OCI-M1 (cell line): ENCODE data around the gene GALNS.
"Not testable (repeated sequence)": the region's sequence is repeated elsewhere in the genome, so short reads cannot be mapped to it uniquely, and the experiment has no call there.

ENCODE experiments used
- DNase-seq: peaks from one replicate; lab custom pipeline; 2025; lab: John Stamatoyannopoulos, UW

Gene GALNS

DNA sequence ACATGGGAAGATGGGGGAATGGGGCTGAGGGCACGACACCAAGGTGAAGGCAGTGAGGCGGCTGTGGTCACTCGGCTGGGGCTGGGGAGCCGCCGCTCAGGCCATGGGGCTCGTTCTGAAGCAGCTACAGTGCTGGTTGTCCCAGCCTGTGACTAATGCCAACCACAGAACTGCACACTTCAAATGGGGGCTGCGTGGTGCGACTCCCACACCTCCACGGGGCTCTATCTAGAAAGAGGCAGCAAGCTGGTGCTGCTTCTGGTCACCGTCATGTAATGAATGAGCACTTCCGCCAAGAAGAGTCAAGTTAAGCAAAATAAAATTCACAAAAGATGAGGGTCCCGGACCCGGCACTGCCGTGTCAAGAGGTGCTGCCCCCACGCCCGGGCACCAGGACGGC is 20.0 kb downstream of the GALNS start:
- DNase-seq, result no peak

DNA sequence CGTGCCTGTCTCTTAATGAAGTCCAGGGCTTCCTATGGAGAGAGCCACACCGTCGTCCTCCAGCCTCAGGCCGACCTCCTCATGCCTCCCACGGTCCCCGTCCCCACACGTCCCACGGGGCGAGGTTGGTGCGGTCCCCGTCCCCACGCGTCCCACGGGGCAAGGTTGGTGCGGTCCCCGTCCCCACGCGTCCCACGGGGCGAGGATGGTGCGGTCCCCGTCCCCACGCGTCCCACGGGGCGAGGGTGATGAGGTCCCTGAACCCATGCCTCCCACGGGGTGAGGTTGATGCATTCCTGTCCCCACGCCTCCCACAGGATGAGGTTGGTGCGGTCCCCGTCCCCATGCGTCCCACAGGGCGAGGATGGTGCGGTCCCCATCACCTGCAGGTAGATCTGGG is 20.9 kb downstream of the GALNS start:
- no peak for DNase-seq

DNA sequence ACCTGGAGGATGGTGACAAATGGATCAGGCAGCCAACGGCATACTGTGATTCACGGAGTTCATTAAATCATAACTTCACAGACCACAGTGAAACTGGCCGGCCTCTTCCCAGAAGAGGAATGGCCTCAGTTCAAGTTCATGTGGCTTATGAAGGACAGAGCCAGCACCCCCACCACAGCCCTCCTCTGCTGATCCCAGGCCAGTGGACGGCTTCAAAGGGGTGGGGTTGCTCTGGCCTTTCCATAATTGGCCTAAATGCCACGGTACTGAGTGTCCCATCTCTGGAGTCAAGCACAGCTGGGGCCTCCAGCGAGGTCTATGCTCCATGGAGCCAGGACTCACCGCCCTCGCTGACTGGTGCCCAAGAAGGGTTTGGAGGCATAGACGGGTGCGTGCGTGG is 21.4 kb downstream of the GALNS start:
- no peak for DNase-seq

DNA sequence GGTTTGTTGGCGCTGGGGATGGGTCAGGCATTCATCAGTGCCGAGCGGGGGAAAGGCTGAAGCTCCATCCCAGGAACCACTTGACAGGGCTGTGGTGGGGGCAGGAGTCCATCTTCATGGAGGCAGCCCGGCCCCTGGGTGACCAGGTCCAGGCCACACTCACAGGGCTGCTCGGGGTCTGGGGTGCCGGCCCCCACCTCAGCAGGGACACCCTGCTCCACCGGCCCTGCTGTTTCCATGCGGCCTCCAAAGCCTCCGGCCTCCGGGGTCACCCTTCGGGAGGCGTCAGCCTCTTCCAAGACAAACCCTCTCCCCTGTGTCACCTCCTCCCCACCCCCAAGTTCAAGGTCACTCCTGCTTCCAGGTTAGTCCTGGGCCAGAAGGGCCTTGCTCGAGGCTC is 22.1 kb downstream of the GALNS start:
- DNase-seq, result no peak

DNA sequence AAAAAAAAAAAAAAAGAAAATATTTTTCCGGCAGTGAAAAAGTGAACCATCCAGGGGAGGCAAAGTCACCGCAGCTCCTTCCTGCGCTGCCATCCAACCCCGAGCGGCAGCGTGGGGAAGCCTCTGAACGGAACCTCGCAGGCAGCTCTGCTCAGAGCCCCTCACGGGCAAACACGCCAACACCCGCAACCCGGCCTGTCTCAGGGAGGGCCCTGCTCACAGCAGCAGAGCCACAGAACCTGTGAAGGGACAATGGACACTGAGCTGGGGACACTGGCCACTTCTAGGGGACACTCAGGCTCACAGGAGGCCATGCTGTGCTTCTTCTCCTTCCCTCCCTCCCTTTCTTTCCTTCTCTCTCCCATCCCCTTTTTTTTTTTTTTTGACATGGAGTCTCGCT is 23.7 kb downstream of the GALNS start:
- DNase-seq, result no peak

DNA sequence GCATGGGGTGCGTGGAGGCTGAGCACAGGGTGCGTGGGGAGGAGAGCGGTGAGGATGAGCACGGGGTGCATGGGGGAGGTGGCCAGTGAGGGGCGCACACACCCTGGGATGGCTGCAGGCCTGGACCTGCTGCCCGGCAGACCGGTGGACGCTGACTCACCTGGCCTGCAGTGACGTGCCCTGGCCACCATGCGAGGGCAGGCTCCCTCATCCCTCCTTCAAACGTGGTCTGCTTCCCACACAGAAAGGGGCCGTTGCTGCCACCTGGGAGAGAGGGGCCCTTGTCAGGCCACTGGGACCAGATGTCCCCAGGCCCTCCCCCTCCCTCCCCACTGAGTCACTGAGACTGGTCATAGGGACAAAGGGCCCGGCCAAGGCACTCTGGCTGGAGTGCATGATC is 24.9 kb downstream of the GALNS start:
- DNase-seq, result no peak

DNA sequence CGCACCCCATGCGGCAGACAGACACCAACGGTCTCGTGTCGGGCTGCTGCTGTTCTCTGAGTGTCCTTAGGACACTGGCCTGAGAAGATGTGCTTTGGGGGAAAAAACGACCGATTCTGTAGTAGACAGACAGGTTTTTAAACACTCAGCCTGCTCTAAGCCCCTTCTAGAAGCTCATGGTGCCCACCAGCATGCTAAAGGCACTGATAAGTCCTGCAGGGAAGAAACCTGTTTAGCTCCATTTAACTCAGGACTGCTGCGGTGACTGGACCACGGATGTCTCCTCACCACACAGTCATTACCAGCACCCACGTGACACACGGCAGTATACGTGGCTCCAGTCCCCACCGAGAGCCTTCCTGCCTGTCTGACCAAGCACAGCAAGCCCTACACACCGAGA is 26.0 kb downstream of the GALNS start:
- DNase-seq, result no peak

DNA sequence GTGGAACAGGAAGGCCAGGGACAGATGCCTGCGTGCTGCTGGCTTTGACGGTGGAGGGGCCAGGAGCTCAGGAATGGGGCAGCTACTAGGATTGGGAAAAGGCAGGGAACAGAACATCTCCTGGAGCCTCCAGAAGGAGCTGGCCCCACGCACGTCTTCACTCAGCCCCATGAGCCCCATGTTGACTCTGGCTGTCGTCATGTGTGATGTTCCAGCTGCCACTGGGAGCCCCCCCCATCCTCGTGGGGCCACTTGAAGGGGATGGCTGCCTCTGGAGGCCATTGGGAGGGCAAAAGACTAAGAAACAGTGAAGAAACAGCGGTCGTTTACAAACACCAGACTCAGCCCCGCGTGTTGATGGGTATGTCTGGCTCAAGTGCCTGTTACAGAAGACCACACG is 26.5 kb downstream of the GALNS start:
- DNase-seq, result no peak

DNA sequence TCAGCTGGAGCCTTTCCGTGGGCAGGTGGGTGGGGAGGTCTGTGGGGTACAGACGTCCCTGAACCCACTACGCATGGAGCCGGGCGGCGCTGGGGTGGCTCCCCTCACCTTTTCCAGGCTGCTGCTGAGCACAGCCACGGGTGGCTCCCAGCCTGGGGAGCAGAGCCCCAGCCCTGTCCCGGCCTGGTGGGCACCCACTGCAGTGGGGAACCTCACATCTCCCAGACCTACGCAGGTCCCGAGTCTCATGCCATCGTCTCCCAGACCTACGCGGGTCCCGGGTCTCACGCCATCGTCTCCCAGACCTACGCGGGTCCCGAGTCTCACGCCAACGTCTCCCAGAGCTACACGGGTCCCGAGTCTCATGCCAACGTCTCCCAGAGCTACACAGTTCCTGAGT is 28.0 kb downstream of the GALNS start:
- no peak for DNase-seq

DNA sequence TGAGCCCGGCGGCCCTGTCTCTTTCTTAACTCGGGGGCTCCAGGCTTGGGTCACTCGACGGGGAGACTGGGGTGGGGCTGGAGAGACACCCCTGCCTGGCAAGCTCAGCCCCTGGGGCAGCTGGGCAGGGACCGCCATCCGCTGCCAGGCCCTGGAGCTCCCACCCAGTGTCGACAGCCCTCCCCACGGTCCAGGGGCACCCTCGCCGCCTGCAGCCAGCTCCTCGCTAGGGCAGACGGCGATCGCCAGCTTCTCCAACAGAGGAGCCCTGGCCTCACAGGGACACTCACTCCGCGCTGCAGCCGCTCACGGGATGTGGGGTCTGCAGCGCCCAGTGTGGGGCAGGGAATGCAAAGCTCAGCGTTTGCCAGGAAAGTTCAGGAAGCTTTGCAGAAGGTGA is 29.0 kb downstream of the GALNS start:
- DNase-seq, result no peak

DNA sequence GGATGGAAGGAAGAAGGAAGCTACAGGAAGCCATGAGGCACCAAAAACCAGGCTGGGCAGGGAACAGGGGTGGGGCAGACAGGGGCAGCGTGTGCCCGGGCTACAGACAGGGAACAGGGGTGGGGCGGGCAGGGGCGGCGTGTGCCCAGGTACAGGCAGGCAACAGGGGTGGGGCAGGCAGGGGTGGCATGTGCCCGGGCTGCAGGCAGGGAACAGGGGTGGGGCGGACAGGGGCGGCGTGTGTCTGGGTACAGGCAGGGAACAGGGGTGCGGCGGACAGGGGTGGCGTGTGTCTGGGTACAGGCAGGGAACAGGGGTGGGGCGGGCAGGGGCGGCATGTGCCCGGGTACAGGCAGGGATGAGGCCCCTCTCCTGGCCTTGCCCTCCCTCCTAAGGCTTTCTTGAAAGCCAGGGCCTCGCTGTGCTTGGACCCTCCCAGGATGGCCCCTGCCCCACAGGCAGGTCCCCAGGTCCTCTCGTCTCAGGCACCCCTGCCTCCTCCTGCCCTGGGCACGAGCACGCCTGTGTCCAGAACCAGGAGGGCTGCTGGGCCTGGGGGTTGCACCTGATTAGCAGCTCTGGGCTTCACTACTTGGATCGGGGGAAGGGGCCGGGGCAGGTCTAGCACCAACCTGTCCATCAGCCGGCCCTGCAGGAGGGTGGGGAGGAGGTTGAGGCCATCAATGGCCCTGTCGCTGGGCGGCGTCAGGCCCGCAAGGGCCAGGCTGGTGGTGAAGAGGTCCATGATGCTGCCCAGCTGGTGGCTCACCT is 30.5 kb downstream of the GALNS start:
- DNase-seq, result no peak

DNA sequence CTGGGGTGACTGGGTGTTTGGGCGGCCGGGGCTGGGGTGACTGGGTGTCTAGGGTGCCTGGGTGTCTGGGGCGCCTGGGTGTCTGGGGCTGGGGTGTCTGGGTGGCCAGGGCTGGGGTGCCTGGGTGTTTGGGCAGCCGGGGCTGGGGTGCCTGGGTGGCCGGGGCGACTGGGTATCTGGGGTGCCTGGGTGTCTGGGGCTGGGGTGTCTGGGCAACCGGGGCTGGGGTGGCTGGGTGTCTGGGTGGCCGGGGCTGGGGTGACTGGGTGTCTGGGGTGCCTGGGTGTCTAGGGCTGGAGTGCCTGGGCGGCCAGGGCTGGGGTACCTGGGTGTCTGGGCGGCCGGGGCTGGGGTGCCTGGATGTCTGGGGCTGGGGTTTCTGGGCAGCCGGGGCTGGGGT is 31.6 kb downstream of the GALNS start:
- DNase-seq, result no peak

DNA sequence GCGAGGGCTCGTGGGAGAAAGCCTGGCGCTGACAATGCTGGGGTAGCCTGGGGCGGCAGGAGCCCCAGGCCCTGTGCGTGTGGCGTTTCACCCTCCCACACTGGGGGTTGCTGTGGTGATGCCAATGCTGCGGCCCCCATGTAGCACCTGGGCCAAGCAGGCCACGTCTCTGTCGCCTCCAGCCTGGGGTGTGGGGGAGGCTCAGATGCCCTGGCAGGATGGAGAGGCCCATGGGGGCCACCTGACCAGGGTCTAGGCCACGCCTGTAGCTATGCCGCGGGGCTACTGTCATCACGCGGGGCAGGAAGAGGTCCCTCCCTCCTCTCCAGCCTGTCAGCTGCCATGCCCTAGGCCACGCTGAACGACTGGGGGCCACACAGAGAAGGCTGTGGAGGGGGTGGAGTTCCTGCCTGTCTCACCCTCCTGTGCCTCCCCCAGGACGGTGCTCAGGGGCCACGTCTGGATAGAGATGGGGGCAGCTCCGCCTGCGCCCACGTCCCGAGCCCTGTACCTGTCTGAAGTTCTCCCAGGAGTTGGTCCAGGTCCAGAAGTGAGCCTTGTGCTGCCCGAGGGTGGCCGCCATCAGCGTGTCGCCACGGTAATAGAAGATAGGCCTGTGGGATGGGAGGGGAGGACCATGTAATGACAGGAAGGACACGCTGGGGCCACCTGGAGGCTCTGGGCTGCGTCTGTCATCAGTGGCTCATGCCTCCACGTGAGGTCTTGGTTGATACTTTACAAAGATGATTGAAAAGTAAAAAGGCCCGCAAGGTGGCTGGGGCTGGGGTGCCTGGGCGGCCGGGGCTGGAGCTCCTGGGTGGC is 32.3 kb downstream of the GALNS start:
- no peak for DNase-seq

DNA sequence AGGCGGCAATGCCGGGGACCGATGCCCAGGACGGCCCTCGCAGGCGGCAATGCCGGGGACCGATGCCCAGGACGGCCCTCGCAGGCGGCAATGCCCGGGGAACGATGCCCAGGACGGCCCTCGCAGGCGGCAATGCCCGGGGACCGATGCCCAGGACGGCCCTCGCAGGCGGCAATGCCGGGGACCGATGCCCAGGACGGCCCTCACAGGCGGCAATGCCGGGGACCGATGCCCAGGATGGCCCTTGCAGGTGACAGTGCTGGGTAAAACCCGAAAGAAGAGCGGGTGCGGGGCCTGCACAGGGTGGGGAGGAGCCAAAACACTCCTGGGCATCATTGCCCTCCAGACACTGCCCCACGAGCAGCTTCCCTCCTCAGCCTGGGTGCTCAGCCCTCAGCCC is 33.1 kb downstream of the GALNS start:
- not testable (repeated sequence) for DNase-seq

DNA sequence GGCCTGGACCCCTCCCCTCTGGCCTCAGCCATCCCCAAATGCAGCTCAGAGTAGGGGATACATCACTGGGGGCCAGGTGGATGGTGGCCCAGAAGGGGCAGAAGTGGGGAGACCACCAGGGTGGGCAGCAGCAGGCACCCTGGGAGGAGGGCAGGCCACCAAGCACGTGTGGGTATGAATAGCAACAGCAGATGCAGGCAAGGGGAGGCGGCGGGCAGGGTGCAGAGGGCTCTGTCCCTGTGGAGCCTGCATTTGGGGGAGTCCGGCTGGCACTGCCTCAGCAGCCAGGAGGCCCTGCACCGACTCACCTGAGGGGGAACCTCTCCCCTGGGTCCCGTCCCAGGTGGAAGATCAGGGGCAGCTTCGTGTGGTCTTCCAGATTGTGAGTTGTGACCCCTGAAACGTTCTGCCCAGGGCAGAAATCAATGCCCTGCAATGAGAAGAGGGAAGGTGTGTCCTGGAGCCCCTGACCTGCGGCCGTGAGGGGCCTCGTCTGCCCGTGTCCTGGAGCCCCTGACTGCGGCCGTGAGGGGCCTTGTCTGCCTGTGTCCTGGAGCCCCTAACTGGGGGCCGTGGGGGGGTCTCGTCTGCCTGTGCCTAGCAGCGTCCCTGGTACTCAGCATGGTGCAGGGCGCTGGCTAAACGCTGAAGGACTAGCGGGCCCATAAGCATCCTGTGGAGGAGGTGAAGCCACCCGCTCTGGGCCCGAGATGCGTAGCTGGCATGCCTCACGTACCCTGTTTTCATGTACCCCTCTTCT is 34.3 kb downstream of the GALNS start:
- DNase-seq, result no peak

DNA sequence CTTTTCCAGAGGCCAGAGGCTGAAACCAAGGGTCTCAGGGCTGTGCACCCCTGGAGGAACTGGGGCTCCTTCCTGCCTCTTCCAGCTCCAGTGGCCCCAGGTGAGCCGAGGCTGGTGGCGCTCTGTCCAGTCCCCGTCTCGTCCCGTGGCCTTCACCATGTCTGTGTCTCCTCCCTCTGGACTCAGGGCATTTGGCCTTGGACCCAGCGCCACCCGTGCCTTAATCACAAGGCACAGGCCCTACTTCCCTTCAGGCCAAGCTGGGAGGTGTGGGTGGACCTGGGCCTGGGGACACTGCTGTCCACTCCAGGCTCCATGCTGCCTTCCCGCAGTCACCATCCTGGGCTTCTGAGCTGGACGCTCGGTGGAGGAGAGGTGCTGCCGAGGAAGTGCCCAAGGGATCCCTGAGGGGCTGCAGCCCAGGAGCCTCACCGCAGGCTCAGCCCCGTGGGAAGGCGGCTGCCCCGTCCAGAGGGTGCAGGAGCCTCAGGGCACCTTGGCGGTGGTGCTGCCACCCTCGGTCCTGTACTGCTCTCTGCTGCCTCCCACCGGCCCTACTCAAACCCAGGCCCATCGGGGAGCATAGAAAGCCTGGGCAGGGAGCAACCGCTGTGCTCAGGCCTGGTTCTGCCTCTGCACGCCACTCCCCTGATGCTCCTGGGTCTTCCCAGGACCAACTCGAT is 35.4 kb downstream of the GALNS start:
- no peak for DNase-seq

DNA sequence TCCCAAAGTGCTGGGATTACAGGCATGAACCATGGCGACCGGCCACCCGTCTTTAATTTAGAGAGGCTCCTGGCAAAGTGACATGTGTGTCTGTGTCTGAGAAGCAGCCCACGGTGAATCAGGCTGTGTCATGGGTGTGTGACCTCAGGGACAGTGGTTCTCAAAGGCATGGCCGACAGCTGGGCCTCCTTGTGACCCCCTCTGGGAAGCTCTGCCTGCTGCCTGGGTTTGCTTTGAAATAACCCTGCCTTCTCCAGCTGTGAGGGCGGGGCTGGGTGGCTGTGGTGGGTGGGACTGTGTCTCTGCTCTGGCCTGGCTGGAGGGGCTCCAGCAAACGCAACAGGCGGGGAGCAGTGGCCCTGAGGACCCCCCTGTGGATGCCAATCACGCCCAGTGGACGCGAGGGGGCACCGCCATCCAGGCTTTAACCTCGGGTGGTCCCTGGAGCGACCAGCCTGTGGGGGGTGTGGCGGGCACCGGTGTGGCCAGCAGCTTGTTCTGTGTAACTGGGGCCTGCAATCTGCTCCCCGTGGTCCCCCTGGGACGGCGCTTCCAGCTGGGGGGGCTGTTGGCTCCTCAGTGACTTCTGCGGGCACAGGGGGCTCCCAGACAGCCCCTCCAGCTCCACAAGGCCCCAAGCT is 36.2 kb downstream of the GALNS start:
- DNase-seq, result no peak

DNA sequence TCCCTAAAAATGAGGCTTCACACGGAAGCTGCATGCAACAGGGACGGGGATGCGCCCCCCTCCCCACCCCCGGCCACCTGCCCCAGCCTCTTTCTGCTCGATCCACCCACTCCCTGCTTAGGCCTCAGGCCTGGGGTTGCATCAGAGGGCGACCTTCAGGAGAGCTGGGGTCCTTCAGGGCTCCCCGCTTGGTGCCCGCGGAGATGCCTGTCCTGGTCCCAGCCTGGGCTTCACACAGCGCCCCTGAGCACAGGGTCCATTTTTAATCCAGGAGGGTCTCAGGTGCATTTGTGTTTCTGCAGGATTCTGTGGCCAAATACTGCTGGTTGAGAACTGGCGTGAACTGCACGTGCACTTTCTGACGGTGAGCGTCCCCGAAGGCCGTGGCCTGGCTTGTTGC is 37.6 kb downstream of the GALNS start:
- no peak for DNase-seq

DNA sequence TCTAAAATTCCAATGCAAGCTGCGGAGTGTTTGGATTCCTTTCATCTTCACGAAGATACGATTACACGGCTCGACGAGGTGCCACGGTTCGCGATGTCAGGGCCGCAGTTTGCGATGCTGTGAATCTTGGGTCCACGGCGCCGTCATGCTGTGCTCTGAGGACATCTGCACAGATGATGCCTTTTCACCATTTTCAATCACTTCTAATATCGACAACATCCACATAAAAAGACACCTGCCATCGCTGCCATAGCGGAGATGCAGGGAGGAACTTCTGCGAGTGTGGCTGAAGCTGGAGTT is 38.2 kb downstream of the GALNS start:
- DNase-seq, result no peak

DNA sequence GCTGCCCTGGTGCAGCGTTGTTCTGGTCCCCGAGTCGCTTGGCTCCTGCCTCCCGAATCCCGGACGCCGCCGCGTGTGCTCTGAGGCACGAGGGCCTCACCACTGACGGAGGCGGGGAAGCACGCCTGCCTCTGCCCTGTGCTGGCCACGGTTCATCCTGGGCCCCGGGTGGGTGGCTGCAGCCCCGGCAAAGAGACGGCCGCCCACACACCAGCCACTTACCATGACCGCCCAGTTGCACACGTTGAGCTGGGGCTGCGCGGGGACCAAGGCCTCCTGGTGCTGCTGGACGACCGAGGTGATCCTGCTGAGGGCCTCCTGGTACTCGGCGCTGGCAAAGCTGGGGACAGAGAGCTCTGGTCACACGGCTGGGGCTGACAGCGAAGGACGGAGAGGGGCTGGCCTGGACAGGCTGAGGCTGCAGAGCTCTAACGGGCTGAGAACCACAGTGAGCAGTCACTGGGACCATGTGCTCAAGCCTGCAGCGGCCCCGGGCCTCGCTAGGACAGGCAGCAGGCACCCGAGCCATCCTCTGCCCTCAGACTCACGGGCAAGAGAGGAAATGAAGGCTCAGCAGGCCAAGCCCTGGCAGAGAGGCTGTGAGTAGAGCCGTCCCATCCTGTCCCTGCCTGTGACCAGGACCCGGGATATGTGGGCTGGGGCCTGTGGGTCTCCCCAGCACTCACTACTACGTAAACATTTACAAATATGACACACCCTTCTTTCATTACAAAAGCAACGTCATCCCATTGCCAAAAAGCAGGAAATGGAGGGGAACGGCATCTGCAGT is 38.8 kb downstream of the GALNS start:
- no peak for DNase-seq
